Stimulated activated CD4-positive, alpha-beta T cell treated with anti-CD3 and anti-CD28 coated beads, Interleukin-1b, Interleukin-23, amount 100 ng/mL, for 4 hours (primary cell): ENCODE measurements around the gene MON2.
"Not testable (repeated sequence)": the region's sequence is repeated elsewhere in the genome, so short reads cannot be mapped to it uniquely, and the experiment has no call there.

Experiments used
- DNase-seq, 2 donors: peaks; one replicate each; pipeline ENCODE4 v3.0.0-alpha.2; 2020; ENCODE audit warnings: low read depth in 2 of 2

MON2 gene

GRCh38 chr12:62466594-62467491, at the start of gene MON2:
Gene MON2, plus strand, starts transcription at chr12:62466826. Its CDS starts 382 bp downstream, at chr12:62467208.
- peak; percentile 74 to 82 for DNase-seq

GRCh38 chr12:62426089-62426488, 40.5 kb upstream of the MON2 start:
- no peak for DNase-seq

- DNase-seq, result no peak
Observed at GRCh38 chr12:62429457-62429856, 37.2 kb upstream of the MON2 start.

- DNase-seq, result no peak
Observed at GRCh38 chr12:62434494-62435302, 31.9 kb upstream of the MON2 start.

- DNase-seq, result peak in 1 of 2 donors; percentile 14
Observed at GRCh38 chr12:62435303-62436163, 31.1 kb upstream of the MON2 start.

- no peak for DNase-seq
Observed at GRCh38 chr12:62436164-62436503, 30.5 kb upstream of the MON2 start.

GRCh38 chr12:62438098-62438692, 28.4 kb upstream of the MON2 start:
- DNase-seq, result peak; percentile 28 to 52

- no peak for DNase-seq
Observed at GRCh38 chr12:62446754-62447452, 19.7 kb upstream of the MON2 start.

GRCh38 chr12:62448436-62448835, 18.2 kb upstream of the MON2 start:
- DNase-seq, result no peak

GRCh38 chr12:62455429-62455828, 11.2 kb upstream of the MON2 start:
- DNase-seq, result not testable (repeated sequence)

- DNase-seq, result no peak
Observed at GRCh38 chr12:62458626-62459025, 8.0 kb upstream of the MON2 start.

- no peak for DNase-seq
Observed at GRCh38 chr12:62459976-62460375, 6.7 kb upstream of the MON2 start.

- not testable (repeated sequence) for DNase-seq
Observed at GRCh38 chr12:62461171-62461837, 5.3 kb upstream of the MON2 start.

- not testable (repeated sequence) for DNase-seq
Observed at GRCh38 chr12:62463252-62463651, 3.4 kb upstream of the MON2 start.

GRCh38 chr12:62466018-62466593, 520 bp upstream of the MON2 start:
- DNase-seq, result peak; percentile 9

GRCh38 chr12:62468397-62468796, 1.8 kb downstream of the MON2 start:
- no peak for DNase-seq

GRCh38 chr12:62468935-62469334, 2.3 kb downstream of the MON2 start:
- DNase-seq, result no peak

- DNase-seq, result no peak
Observed at GRCh38 chr12:62469704-62470103, 3.1 kb downstream of the MON2 start.

GRCh38 chr12:62471734-62472133, 5.1 kb downstream of the MON2 start:
- DNase-seq, result no peak

GRCh38 chr12:62472472-62472871, 5.8 kb downstream of the MON2 start:
- DNase-seq, result no peak
